IgD-negative memory B cell (primary cell): ENCODE results near the gene VEZT. TPM values are rescaled to one million over a fixed set of nuclear protein-coding genes. Genes with fewer than 3 reads are reported as not detected.
"Not testable (repeated sequence)": the region's sequence is repeated elsewhere in the genome, so short reads cannot be mapped to it uniquely, and the experiment has no call there.

Experiments
- H3K27ac Mint-ChIP-seq, 3 donors: one replicate each; pipeline ENCODE4 v1.8.0; 2020 to 2022; ENCODE audit warnings: mild to moderate bottlenecking in 3 of 3, mixed read lengths in 3 of 3, moderate library complexity in 1 of 3
- H3K27me3 Mint-ChIP-seq: one replicate; pipeline ENCODE4 v1.8.0; 2021; ENCODE audit warnings: mixed read lengths
- H3K36me3 Mint-ChIP-seq: one replicate; pipeline ENCODE4 v1.8.0; 2020; ENCODE audit warnings: mild to moderate bottlenecking, mixed read lengths
- H3K4me1 Mint-ChIP-seq, 3 donors: one replicate each; pipeline ENCODE4 v1.8.0; 2020 to 2022; ENCODE audit warnings: mixed read lengths in 3 of 3, mild to moderate bottlenecking in 1 of 3
- H3K4me3 Mint-ChIP-seq, 4 donors: one replicate each; pipeline ENCODE4 v1.8.0; 2020 to 2022; ENCODE audit warnings: mild to moderate bottlenecking in 4 of 4, mixed read lengths in 4 of 4, moderate library complexity in 3 of 4
- H3K9me3 Mint-ChIP-seq, 3 donors: one replicate each; pipeline ENCODE4 v1.8.0; 2020 to 2021; ENCODE audit warnings: mixed read lengths in 3 of 3, mild to moderate bottlenecking in 1 of 3
- polyA plus RNA-seq: library from polyadenylated mRNA; unstranded; fragments of 300-500 nt; fragmentation: Illumina TruSeq; gene quantifications from one replicate; pipeline ENCODE4 v1.2.3, GENCODE V29; 2021

The VEZT gene
- polyA plus RNA-seq, 1 donor from 2014 or later: 21.5 TPM

- peaks cover 18 to 29% (median 23%) of the 10 kb centered on the region in 3 donors for H3K4me1 Mint-ChIP-seq
- H3K27ac Mint-ChIP-seq: peak overlapping the region in 1 of 3 donors; percentile 24
- no peaks in the 10 kb centered on the region for H3K27me3 Mint-ChIP-seq
- H3K36me3 Mint-ChIP-seq: peaks cover 9% of the 10 kb centered on the region
- no peaks in the 10 kb centered on the region for H3K9me3 Mint-ChIP-seq
- no peak overlapping the region for H3K4me3 Mint-ChIP-seq
Observed at GRCh38 chr12:95225645-95226212, 8.1 kb downstream of the VEZT start.

- H3K4me3 Mint-ChIP-seq: peak overlapping the region in 1 of 4 donors; percentile 1
- peaks cover 17 to 21% (median 21%) of the 10 kb centered on the region in 3 donors for H3K4me1 Mint-ChIP-seq
- no peaks in the 10 kb centered on the region for H3K27me3 Mint-ChIP-seq
- no peak overlapping the region for H3K27ac Mint-ChIP-seq
- no peaks in the 10 kb centered on the region for H3K9me3 Mint-ChIP-seq
- peaks cover 9% of the 10 kb centered on the region for H3K36me3 Mint-ChIP-seq
Observed at GRCh38 chr12:95227818-95228356, 10.3 kb downstream of the VEZT start.

- Mint-ChIP-seq H3K9me3 (no peaks in the 10 kb centered on the region), H3K4me1 (peaks cover 17 to 23% (median 21%) of the 10 kb centered on the region in 3 donors), H3K27ac (peak overlapping the region in 1 of 3 donors; percentile 52), H3K27me3 (no peaks in the 10 kb centered on the region), H3K4me3 (no peak overlapping the region), H3K36me3 (peaks cover 9% of the 10 kb centered on the region)
Observed at GRCh38 chr12:95228617-95229016, 11.0 kb downstream of the VEZT start.

GRCh38 chr12:95229636-95230035 is 12.0 kb downstream of the VEZT start:
- Mint-ChIP-seq H3K4me3 (no peak overlapping the region), H3K36me3 (peaks cover 9% of the 10 kb centered on the region), H3K27ac (no peak overlapping the region), H3K4me1 (peaks cover 13 to 18% (median 14%) of the 10 kb centered on the region in 3 donors), H3K27me3 (no peaks in the 10 kb centered on the region), H3K9me3 (no peaks in the 10 kb centered on the region)

GRCh38 chr12:95230313-95230712 is 12.7 kb downstream of the VEZT start:
- peaks cover 12 to 18% (median 13%) of the 10 kb centered on the region in 3 donors for H3K4me1 Mint-ChIP-seq
- H3K27ac Mint-ChIP-seq: no peak overlapping the region
- H3K9me3 Mint-ChIP-seq: no peaks in the 10 kb centered on the region
- no peak overlapping the region for H3K4me3 Mint-ChIP-seq
- no peaks in the 10 kb centered on the region for H3K27me3 Mint-ChIP-seq
- peaks cover 6% of the 10 kb centered on the region for H3K36me3 Mint-ChIP-seq

GRCh38 chr12:95231190-95231589 is 13.6 kb downstream of the VEZT start:
- peaks cover 6% of the 10 kb centered on the region for H3K36me3 Mint-ChIP-seq
- H3K27ac Mint-ChIP-seq: no peak overlapping the region
- no peak overlapping the region for H3K4me3 Mint-ChIP-seq
- peaks cover 11 to 18% (median 13%) of the 10 kb centered on the region in 3 donors for H3K4me1 Mint-ChIP-seq
- H3K9me3 Mint-ChIP-seq: no peaks in the 10 kb centered on the region
- H3K27me3 Mint-ChIP-seq: no peaks in the 10 kb centered on the region

- peaks cover 9 to 19% (median 17%) of the 10 kb centered on the region in 3 donors for H3K4me1 Mint-ChIP-seq
- not testable (repeated sequence) for H3K36me3 Mint-ChIP-seq, H3K27me3 Mint-ChIP-seq, H3K9me3 Mint-ChIP-seq, H3K4me3 Mint-ChIP-seq, H3K27ac Mint-ChIP-seq
Observed at GRCh38 chr12:95234187-95234586, 16.6 kb downstream of the VEZT start.

GRCh38 chr12:95235621-95236020 is 18.0 kb downstream of the VEZT start:
- H3K9me3 Mint-ChIP-seq, H3K27ac Mint-ChIP-seq, H3K36me3 Mint-ChIP-seq, H3K27me3 Mint-ChIP-seq, H3K4me3 Mint-ChIP-seq: not testable (repeated sequence)
- H3K4me1 Mint-ChIP-seq: peaks cover 16 to 21% (median 20%) of the 10 kb centered on the region in 3 donors

- no peak overlapping the region for H3K27ac Mint-ChIP-seq
- no peaks in the 10 kb centered on the region for H3K9me3 Mint-ChIP-seq
- no peak overlapping the region for H3K4me3 Mint-ChIP-seq
- H3K4me1 Mint-ChIP-seq: peaks cover 14 to 18% (median 15%) of the 10 kb centered on the region in 3 donors
- no peaks in the 10 kb centered on the region for H3K27me3 Mint-ChIP-seq
- peaks cover 2% of the 10 kb centered on the region for H3K36me3 Mint-ChIP-seq
Observed at GRCh38 chr12:95237315-95237714, 19.7 kb downstream of the VEZT start.

GRCh38 chr12:95238150-95238549 is 20.5 kb downstream of the VEZT start:
- Mint-ChIP-seq H3K27ac (no peak overlapping the region), H3K9me3 (no peaks in the 10 kb centered on the region), H3K36me3 (peaks cover 2% of the 10 kb centered on the region), H3K4me1 (peaks cover 13 to 17% (median 15%) of the 10 kb centered on the region in 3 donors), H3K27me3 (no peaks in the 10 kb centered on the region), H3K4me3 (no peak overlapping the region)

GRCh38 chr12:95239216-95239615 is 21.6 kb downstream of the VEZT start:
- H3K27me3 Mint-ChIP-seq: no peaks in the 10 kb centered on the region
- H3K36me3 Mint-ChIP-seq: no peaks in the 10 kb centered on the region
- no peaks in the 10 kb centered on the region for H3K9me3 Mint-ChIP-seq
- H3K4me3 Mint-ChIP-seq: no peak overlapping the region
- H3K27ac Mint-ChIP-seq: peak overlapping the region in 1 of 3 donors; percentile 84
- H3K4me1 Mint-ChIP-seq: peaks cover 14 to 19% (median 15%) of the 10 kb centered on the region in 3 donors

- H3K4me3 Mint-ChIP-seq, H3K27me3 Mint-ChIP-seq, H3K9me3 Mint-ChIP-seq, H3K36me3 Mint-ChIP-seq: not testable (repeated sequence)
- peaks cover 14 to 19% (median 15%) of the 10 kb centered on the region in 3 donors for H3K4me1 Mint-ChIP-seq
- peak overlapping the region in 1 of 3 donors; percentile 84 for H3K27ac Mint-ChIP-seq
Observed at GRCh38 chr12:95239835-95240234, 22.2 kb downstream of the VEZT start.

GRCh38 chr12:95240556-95240955 is 22.9 kb downstream of the VEZT start:
- Mint-ChIP-seq H3K4me1 (peaks cover 14 to 19% (median 15%) of the 10 kb centered on the region in 3 donors), H3K36me3 (peaks cover 5% of the 10 kb centered on the region), H3K4me3 (no peak overlapping the region), H3K27ac (no peak overlapping the region), H3K9me3 (no peaks in the 10 kb centered on the region), H3K27me3 (no peaks in the 10 kb centered on the region)

GRCh38 chr12:95241138-95241537 is 23.5 kb downstream of the VEZT start:
- H3K9me3 Mint-ChIP-seq, H3K27ac Mint-ChIP-seq, H3K36me3 Mint-ChIP-seq, H3K27me3 Mint-ChIP-seq, H3K4me3 Mint-ChIP-seq: not testable (repeated sequence)
- H3K4me1 Mint-ChIP-seq: peaks cover 15 to 21% (median 16%) of the 10 kb centered on the region in 3 donors

- H3K36me3 Mint-ChIP-seq: peaks cover 5% of the 10 kb centered on the region
- H3K27ac Mint-ChIP-seq: no peak overlapping the region
- no peaks in the 10 kb centered on the region for H3K9me3 Mint-ChIP-seq
- H3K4me3 Mint-ChIP-seq: no peak overlapping the region
- H3K27me3 Mint-ChIP-seq: no peaks in the 10 kb centered on the region
- peaks cover 15 to 21% (median 16%) of the 10 kb centered on the region in 3 donors for H3K4me1 Mint-ChIP-seq
Observed at GRCh38 chr12:95241761-95242506, 24.3 kb downstream of the VEZT start.
